ENCODE data around the gene OGT. TPM values are rescaled to one million over a fixed set of nuclear protein-coding genes. Genes with fewer than 3 reads are reported as not detected.

Gene OGT
- total RNA-seq, 4 donors from 2014 or later = 117 to 243 (median 144) TPM

- H3K9me3 ChIP-seq = no peaks in the 10 kb centered on the region
- no peaks in the 10 kb centered on the region for H3K4me1 ChIP-seq
- no peak overlapping the region for H3K4me3 ChIP-seq
- TF ChIP-seq POLR2A (IDR thresholded peaks at IDR 0.05) = no peak
- TF ChIP-seq, protein P1, sequence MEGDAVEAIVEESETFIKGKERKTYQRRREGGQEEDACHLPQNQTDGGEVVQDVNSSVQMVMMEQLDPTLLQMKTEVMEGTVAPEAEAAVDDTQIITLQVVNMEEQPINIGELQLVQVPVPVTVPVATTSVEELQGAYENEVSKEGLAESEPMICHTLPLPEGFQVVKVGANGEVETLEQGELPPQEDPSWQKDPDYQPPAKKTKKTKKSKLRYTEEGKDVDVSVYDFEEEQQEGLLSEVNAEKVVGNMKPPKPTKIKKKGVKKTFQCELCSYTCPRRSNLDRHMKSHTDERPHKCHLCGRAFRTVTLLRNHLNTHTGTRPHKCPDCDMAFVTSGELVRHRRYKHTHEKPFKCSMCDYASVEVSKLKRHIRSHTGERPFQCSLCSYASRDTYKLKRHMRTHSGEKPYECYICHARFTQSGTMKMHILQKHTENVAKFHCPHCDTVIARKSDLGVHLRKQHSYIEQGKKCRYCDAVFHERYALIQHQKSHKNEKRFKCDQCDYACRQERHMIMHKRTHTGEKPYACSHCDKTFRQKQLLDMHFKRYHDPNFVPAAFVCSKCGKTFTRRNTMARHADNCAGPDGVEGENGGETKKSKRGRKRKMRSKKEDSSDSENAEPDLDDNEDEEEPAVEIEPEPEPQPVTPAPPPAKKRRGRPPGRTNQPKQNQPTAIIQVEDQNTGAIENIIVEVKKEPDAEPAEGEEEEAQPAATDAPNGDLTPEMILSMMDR (IDR thresholded peaks at IDR 0.05) = no peak
- no peak for DNase-seq
- no peaks in the 10 kb centered on the region for H3K36me3 ChIP-seq
- H3K27me3 ChIP-seq = no peaks in the 10 kb centered on the region
- intact Hi-C loops (cut with DNase I; ENCODE audit: low total_unique reads) = no loop called here
- no peak overlapping the region for H3K27ac ChIP-seq
Observed at GRCh38 chrX:71599965-71600364, 67.1 kb downstream of the OGT start.

DNA sequence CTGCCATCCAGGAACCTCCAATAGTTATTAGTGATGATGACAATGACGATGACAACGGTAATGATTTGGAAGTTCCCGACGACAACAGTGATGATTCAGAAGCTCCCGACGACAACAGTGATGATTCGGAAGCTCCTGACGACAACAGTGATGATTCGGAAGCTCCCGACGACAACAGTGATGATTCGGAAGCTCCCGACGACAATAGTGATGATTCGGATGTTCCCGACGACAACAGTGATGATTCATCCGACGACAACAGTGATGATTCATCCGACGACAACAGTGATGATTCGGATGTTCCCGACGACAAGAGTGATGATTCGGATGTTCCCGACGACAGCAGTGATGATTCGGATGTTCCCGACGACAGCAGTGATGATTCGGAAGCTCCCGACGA is 70.7 kb downstream of the OGT start:
- no peaks in the 10 kb centered on the region for H3K4me1 ChIP-seq
- no peaks in the 10 kb centered on the region for H3K36me3 ChIP-seq
- H3K9me3 ChIP-seq = no peaks in the 10 kb centered on the region
- TF ChIP-seq, protein P1 (IDR thresholded peaks at IDR 0.05) = no peak
- TF ChIP-seq POLR2A (IDR thresholded peaks at IDR 0.05) = no peak
- H3K27ac ChIP-seq = no peak overlapping the region
- intact Hi-C loops (cut with DNase I; ENCODE audit: low total_unique reads) = no loop called here
- H3K27me3 ChIP-seq = no peaks in the 10 kb centered on the region
- H3K4me3 ChIP-seq = no peak overlapping the region
- no peak for DNase-seq

DNA sequence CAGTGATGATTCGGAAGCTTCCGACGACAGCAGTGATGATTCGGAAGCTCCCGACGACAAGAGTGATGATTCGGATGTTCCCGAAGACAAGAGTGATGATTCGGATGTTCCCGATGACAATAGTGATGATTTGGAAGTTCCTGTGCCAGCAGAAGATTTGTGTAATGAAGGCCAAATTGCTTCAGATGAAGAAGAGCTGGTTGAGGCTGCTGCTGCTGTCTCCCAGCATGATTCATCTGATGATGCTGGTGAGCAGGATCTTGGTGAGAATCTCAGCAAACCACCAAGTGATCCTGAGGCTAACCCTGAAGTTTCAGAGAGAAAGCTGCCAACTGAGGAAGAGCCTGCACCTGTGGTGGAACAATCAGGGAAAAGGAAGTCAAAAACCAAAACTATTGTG is 71.2 kb downstream of the OGT start:
- intact Hi-C loops (cut with DNase I; ENCODE audit: low total_unique reads) = no loop called here
- TF ChIP-seq, protein P1 (IDR thresholded peaks at IDR 0.05) = no peak
- TF ChIP-seq POLR2A (IDR thresholded peaks at IDR 0.05) = no peak
- H3K36me3 ChIP-seq = no peaks in the 10 kb centered on the region

DNA sequence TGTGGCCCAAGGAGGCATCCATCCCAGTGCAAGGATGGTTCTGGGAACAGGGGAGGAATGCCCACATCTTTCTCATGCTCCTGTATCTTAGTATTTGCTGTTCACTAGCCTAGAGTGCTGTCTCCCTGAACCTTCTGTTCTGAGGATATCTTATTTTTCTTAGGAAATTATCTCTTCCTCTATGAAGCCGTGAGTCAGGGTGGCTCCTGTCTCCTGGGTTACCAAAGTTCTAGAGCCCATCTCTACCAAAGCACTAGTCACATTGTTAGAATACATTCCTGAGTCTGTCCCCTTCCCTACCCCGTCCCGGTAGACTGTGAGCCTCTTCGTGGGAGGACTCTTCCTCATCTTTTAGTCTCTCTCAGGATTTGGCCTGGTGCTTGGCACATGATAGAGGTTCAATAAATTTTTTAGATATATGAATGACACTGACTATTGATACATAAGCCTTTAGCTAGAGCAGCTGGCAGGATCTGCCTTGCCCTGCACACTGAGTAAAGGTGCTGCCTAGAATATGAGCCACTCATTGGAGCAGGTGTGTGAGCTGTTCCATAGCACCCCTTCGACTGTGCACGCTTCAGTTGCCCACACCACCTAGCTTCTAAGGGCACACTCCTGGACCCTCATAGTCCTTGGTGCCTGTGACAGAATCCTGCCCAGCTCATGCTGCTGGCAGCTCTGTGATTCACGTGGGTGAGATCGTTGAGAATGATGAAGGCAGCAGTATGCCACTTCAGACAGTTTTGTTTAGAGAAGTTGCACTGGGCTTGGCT is 72.1 kb downstream of the OGT start:
- Histone ChIP-seq H3K36me3 (no peaks in the 10 kb centered on the region), H3K4me1 (no peaks in the 10 kb centered on the region), H3K27me3 (no peaks in the 10 kb centered on the region), H3K4me3 (no peak overlapping the region), H3K9me3 (no peaks in the 10 kb centered on the region), H3K27ac (no peak overlapping the region)
- DNase-seq = no peak
- intact Hi-C loops (cut with DNase I; ENCODE audit: low total_unique reads) = no loop called here
- TF ChIP-seq POLR2A (IDR thresholded peaks at IDR 0.05) = no peak
- TF ChIP-seq, protein P1 (IDR thresholded peaks at IDR 0.05) = no peak

More for the DNA sequence above, 71.2 kb downstream of the OGT start:
- no peak for DNase-seq
- H3K4me3 ChIP-seq = no peak overlapping the region
- H3K27me3 ChIP-seq = no peaks in the 10 kb centered on the region
- no peaks in the 10 kb centered on the region for H3K4me1 ChIP-seq
- no peak overlapping the region for H3K27ac ChIP-seq
- H3K9me3 ChIP-seq = no peaks in the 10 kb centered on the region

GRCh38 chrX:71606536-71607216 is 73.8 kb downstream of the OGT start:
- intact Hi-C loops (cut with DNase I; ENCODE audit: low total_unique reads) = no loop called here
- no peaks in the 10 kb centered on the region for H3K27me3 ChIP-seq
- H3K27ac ChIP-seq = no peak overlapping the region
- no peaks in the 10 kb centered on the region for H3K36me3 ChIP-seq
- no peaks in the 10 kb centered on the region for H3K4me1 ChIP-seq
- no peak for TF ChIP-seq POLR2A (IDR thresholded peaks at IDR 0.05)
- TF ChIP-seq, protein P1 (IDR thresholded peaks at IDR 0.05) = no peak
- no peak for DNase-seq
- no peaks in the 10 kb centered on the region for H3K9me3 ChIP-seq
- no peak overlapping the region for H3K4me3 ChIP-seq
